Heart left ventricle (tissue), 16 donors: Measurements from ENCODE around the gene GALNTL6. TPM values are rescaled to one million over a fixed set of nuclear protein-coding genes. Genes with fewer than 3 reads are reported as not detected.

Source experiments
- ATAC-seq, 4 donors: fragments of 200-7000 bp; cut with Tn5 transposase; one replicate each; pipeline ENCODE4 v1.9.1; 2020 to 2022; ENCODE audit warnings: moderate library complexity in 4 of 4, mild to moderate bottlenecking in 3 of 4, moderate number of reproducible peaks in 1 of 4
- DNase-seq, 5 donors: peaks; one replicate each; pipeline ENCODE4 v3.0.0-alpha.2; 2020
- H3K27ac ChIP-seq, 12 donors: fragments of 200-600 bp; sonication (generic) in 4 of 12; one replicate each; pipeline versions ENCODE4 v1.5.0 to v1.8.0; 2016 to 2022; ENCODE audit warnings: mild to moderate bottlenecking in 2 of 12
- H3K27me3 ChIP-seq, 9 donors: fragments of 200-600 bp; sonication (generic) in 2 of 9; one replicate each; pipeline versions ENCODE4 v1.5.1 to v1.8.0; 2016 to 2022; ENCODE audit warnings: mild to moderate bottlenecking in 3 of 9
- H3K36me3 ChIP-seq, 9 donors: fragments of 200-600 bp; sonication (generic) in 2 of 9; one replicate each; pipeline versions ENCODE4 v1.5.0 to v1.8.0; 2018 to 2022; ENCODE audit warnings: mild to moderate bottlenecking in 2 of 9
- H3K4me1 ChIP-seq, 12 donors: fragments of 200-600 bp; sonication (generic) in 4 of 12; one replicate each; pipeline versions ENCODE4 v1.5.0 to v1.8.0; 2016 to 2022; ENCODE audit warnings: mild to moderate bottlenecking in 3 of 12
- H3K4me3 ChIP-seq, 12 donors: fragments of 200-600 bp; sonication (generic) in 4 of 12; one replicate each; pipeline versions ENCODE4 v1.5.0 to v1.8.0; 2017 to 2022; ENCODE audit warnings: mild to moderate bottlenecking in 9 of 12, moderate library complexity in 4 of 12
- H3K9me3 ChIP-seq, 12 donors: fragments of 200-600 bp; sonication (generic) in 4 of 12; one replicate each; pipeline versions ENCODE4 v1.5.0 to v1.8.0; 2016 to 2022; ENCODE audit warnings: mild to moderate bottlenecking in 1 of 12
- POLR2A ChIP-seq, 2 donors: fragments of 450-650 bp; IDR thresholded peaks; one replicate each; pipeline ENCODE4 v1.6.1; 2017; ENCODE audit warnings: antibody characterized with exemption in 2 of 2, mild to moderate bottlenecking in 2 of 2, moderate library complexity in 2 of 2
- WGBS, 4 donors: extraction: QIAGEN DNeasy Blood & Tissue Kit in 2 of 4; methylation state at CpG; one replicate each; pipeline versions ENCODE4 v1.1.5 to v1.1.7; 2013 to 2018; 5-methylcytosine and 5-hydroxymethylcytosine counted together
- intact Hi-C, 10 donors: fragments of 100-400 bp; cut with DNase I; formaldehyde crosslinking; loops; one replicate each; pipeline versions ENCODE4 v1.11.1 to v1.14.2; 2022
- polyA plus RNA-seq, 2 donors: library from polyadenylated mRNA; stranded (reverse); fragments of 200-250 nt; gene quantifications; one replicate each; pipeline ENCODE4 v1.2.3, GENCODE V29; 2013
- total RNA-seq, 9 donors: library from RNA; depleted of rRNA in 2 of 9; stranded (reverse); fragments of >200 nt in 2 of 9; fragmentation: NEBNext Ultra II Directional in 3 of 9; extraction: Animal tissue kit (Norgen Biotek cat#: 25700) in 3 of 9; gene quantifications; one replicate each; pipeline versions ENCODE4 v1.1.0 to v1.2.4, GENCODE V29; 2016 to 2023
- TF ChIP-seq, protein P1 (sequence below), 12 donors: fragments of 200-600 bp; sonication (generic) in 4 of 12; IDR thresholded peaks; one replicate each; pipeline versions ENCODE4 v1.5.0 to v1.8.0; 2018 to 2022; ENCODE audit warnings: antibody characterized with exemption in 12 of 12, mild to moderate bottlenecking in 5 of 12
- donor health status: ischemic (EF 13 %, LVEDD 7.1; RV severe dilation, severe dysfunction).
- donor health status: healthy with polysubstance abuse.
- donor health status: DM: no; HTN: yes; CAD: no.
- donor health status: DM: no; HTN: no; CAD: no.
- donor health status: ischemic (EF 25% LVEDD 6.9; RV normal size, moderate dysfunction).
- donor health status: ischemic (EF 25% LVEDD 5.7; RV mildly dilated, moderate dysfunction).
- donor health status: healthy.
- donor health status: DM: yes; HTN: yes; CAD: no.
- donor health status: ischemic (EF 35%, LVEDD 5.7; RV mildly dilated, moderate dysfunction).
- donor health status: nonischemic (EF 11% LVEDD 7.7; RV severe dilation, severe dysfunction).
- donor health status: DM: yes; HTN: yes; CAD: no.
- donor health status: PGD.
- donor health status: ischemic (EF 29% LVEDD 5.4; RV normal size, mild dysfunction).
- donor health status: nonischemic (EF 23%, LVEDD 6.1; RV moderate dilation, normal function).

The GALNTL6 gene
- total and polyA plus RNA-seq, 11 donors: 0.33 to 0.52 TPM; not detected in 9

DNA sequence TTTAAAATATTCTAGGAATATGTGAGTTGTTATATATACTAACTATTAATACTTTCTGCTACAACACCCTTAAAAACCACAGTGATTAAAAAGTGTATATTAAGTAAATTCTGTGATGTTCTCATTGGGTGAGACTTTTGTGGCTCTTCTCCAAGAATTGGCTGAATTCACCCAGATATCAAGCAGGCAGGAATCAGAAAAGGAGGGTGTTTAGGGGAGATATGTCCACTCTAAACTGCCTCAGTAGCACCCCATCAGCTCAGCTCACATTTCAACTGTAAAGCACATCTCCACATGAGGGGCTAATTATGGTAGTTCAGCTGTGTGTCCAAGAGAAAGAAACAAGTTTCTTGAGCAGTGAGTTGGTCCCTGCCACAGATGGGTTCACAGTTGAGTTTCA is 165.0 kb downstream of the GALNTL6 start:
- no peak for DNase-seq
- Histone ChIP-seq H3K36me3 (no peaks in the 10 kb centered on the region), H3K4me3 (no peak overlapping the region), H3K9me3 (no peaks in the 10 kb centered on the region), H3K4me1 (no peaks in the 10 kb centered on the region), H3K27me3 (no peaks in the 10 kb centered on the region), H3K27ac (no peak overlapping the region)
- intact Hi-C loops: no loop called here
- no peak for ATAC-seq
- TF ChIP-seq POLR2A (IDR thresholded peaks at IDR 0.05): no peak
- TF ChIP-seq, protein P1, sequence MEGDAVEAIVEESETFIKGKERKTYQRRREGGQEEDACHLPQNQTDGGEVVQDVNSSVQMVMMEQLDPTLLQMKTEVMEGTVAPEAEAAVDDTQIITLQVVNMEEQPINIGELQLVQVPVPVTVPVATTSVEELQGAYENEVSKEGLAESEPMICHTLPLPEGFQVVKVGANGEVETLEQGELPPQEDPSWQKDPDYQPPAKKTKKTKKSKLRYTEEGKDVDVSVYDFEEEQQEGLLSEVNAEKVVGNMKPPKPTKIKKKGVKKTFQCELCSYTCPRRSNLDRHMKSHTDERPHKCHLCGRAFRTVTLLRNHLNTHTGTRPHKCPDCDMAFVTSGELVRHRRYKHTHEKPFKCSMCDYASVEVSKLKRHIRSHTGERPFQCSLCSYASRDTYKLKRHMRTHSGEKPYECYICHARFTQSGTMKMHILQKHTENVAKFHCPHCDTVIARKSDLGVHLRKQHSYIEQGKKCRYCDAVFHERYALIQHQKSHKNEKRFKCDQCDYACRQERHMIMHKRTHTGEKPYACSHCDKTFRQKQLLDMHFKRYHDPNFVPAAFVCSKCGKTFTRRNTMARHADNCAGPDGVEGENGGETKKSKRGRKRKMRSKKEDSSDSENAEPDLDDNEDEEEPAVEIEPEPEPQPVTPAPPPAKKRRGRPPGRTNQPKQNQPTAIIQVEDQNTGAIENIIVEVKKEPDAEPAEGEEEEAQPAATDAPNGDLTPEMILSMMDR (IDR thresholded peaks at IDR 0.05): no peak

DNA sequence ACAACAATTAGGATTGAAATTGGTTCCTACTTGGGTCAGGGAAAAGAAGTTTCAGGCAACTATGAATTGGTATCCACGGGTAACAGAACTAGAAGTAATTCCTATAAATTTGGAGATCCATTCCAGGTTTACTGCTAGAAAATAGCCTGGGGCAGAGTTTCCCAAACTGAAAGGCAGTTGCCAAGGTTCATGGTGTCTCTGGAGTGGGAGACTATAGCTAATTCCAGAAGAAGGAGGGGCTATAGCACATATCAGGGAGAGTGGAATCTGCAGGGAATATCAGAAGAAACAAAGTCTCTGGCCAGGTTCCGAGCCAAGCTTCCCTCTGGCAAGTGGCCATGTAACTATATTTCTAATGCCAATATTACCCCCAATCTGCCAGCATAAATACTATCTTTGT is 166.3 kb downstream of the GALNTL6 start:
- ATAC-seq: no peak

DNA sequence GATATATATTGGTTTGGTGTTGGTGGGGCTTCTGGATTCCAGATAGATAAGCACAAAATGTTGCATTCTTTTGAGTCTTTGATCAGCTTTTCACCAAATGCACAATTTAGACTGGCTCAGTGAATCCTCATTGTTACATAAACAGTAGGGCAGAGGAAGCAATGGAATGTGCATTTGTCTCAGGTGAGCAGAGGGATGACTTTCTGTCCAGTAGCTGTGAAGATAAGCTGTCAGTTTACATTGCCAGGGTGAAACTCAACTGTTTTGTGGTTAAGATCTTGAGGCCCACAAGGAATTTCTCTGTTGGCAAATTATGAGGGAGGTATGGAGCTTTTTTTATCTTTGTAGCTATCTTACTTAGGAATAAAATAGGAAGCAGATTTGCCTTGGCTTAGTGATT is 168.0 kb downstream of the GALNTL6 start:
- Histone ChIP-seq H3K27me3 (no peaks in the 10 kb centered on the region), H3K36me3 (no peaks in the 10 kb centered on the region), H3K9me3 (no peaks in the 10 kb centered on the region), H3K4me1 (no peaks in the 10 kb centered on the region), H3K27ac (no peak overlapping the region), H3K4me3 (no peak overlapping the region)
- intact Hi-C loops: no loop called here
- no peak for ATAC-seq
- TF ChIP-seq, protein P1 (IDR thresholded peaks at IDR 0.05): no peak
- no peak for TF ChIP-seq POLR2A (IDR thresholded peaks at IDR 0.05)
- DNase-seq: no peak

More for the DNA sequence above, 166.3 kb downstream of the GALNTL6 start:
- no peaks in the 10 kb centered on the region for H3K4me1 ChIP-seq
- no peak overlapping the region for H3K4me3 ChIP-seq
- no peaks in the 10 kb centered on the region for H3K9me3 ChIP-seq
- intact Hi-C loops: no loop called here
- DNase-seq: no peak
- H3K27ac ChIP-seq: no peak overlapping the region
- WGBS, 4 donors: 49 to 63% (median 56%) methylated on average over 2 of the region's 2 CpGs
- TF ChIP-seq POLR2A (IDR thresholded peaks at IDR 0.05): no peak
- TF ChIP-seq, protein P1 (IDR thresholded peaks at IDR 0.05): no peak
- H3K36me3 ChIP-seq: no peaks in the 10 kb centered on the region
- H3K27me3 ChIP-seq: no peaks in the 10 kb centered on the region

DNA sequence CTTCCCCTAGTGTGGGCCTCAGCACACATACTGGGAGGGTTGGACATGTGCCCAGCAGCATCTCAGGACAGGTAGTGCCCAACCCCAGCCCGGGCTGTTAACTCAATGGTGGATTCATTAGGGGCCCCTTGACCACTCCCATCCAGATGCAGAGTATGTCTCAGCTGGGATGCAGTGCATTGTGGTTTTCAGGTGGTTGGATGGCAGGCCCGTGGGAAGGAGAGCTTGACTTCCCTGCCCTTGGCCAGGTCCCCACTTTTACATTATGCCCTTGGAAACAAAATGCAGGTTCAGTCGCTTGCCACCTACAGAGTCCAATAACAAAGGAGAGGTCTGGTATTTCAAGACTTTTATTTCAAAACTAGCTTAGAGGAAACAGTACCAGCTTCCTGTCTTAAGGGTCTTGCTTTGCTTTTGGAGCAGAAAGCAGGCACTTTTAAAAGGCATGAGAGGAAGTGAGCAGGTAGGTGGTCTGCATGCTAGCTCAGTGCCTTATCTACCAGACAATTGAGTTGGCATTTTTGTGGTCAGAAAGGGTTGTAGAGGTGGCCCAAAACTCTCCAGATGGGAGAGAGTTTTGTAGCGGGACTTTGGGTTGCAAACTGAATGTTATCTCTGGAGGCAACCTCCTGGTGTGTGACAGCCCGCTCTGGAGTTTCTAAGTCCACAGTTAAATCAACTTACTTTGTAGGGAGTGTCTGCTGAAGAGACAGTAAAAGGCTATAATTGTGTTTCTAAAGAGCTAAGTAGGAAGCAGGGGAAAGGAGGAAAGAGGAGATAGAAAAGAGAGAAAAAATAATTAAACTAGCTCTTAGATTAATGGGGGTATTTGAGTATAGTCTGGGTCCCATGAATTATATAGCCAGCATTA is 171.0 kb downstream of the GALNTL6 start:
- intact Hi-C loops: no loop called here
- Histone ChIP-seq H3K9me3 (no peaks in the 10 kb centered on the region), H3K36me3 (no peaks in the 10 kb centered on the region), H3K27me3 (no peaks in the 10 kb centered on the region), H3K4me3 (no peak overlapping the region), H3K27ac (no peak overlapping the region), H3K4me1 (no peaks in the 10 kb centered on the region)
- DNase-seq: no peak
- WGBS, 4 donors: 59 to 68% (median 63%) methylated on average over 5 of the region's 5 CpGs
- no peak for TF ChIP-seq POLR2A (IDR thresholded peaks at IDR 0.05)
- TF ChIP-seq, protein P1 (IDR thresholded peaks at IDR 0.05): no peak
- no peak for ATAC-seq
